CD4-positive, alpha-beta T cell treated with Interferon alpha-2 for 1 hour (primary cell): Measurements from ENCODE around the gene ZCCHC2.

Experiments
- DNase-seq, 2 donors: peaks; one replicate each; pipeline ENCODE4 v3.0.0-alpha.2; 2020 to 2022

ZCCHC2 gene

GRCh38 chr18:62611453-62612288, 88.8 kb downstream of the ZCCHC2 start:
- DNase-seq, result no peak

DNA sequence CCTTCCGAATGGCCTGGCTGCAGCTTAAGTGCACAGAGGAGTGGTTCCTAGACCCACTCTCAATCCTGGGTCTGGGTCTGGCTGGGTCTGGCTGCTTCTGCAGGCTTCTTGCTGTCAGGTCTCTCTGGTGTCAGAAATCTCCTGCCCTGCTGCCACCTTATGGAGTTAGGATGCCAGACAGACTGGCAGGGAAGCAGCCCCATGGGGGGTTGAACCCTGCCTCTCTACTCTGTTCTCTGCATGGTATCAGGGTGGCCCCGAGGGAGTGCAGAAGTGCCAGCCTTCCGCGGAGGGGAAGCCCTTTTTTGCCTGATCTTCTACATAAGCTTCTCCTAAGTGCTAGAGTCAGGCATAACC, 89.4 kb downstream of the ZCCHC2 start:
- DNase-seq, result no peak

- DNase-seq, result no peak
Observed at GRCh38 chr18:62612776-62613175, 90.0 kb downstream of the ZCCHC2 start.

DNA sequence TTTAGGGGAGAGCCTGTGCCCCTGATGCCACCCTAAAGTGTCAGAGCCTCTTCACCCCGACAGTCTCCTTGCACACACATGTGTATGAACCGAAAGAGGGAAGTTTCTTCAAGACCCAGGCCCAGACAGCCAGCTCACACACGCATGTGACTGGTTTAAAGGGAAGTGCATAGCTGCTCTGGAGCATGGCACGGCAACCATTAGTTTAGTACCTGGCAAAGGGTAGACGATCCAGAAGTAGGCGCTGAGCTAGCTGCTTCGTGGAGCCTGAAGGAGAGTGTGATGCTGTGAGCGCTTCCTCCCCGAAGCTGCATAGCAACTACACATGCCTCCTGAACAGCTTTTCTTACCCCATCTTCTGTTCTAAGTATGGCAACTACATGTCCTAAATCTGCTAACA, 91.7 kb downstream of the ZCCHC2 start:
- no peak for DNase-seq

GRCh38 chr18:62616331-62616805, 93.5 kb downstream of the ZCCHC2 start:
- no peak for DNase-seq

- DNase-seq, result no peak
Observed at GRCh38 chr18:62617793-62618591, 95.2 kb downstream of the ZCCHC2 start.

- DNase-seq, result no peak
Observed at GRCh38 chr18:62618735-62619134, 95.9 kb downstream of the ZCCHC2 start.

DNA sequence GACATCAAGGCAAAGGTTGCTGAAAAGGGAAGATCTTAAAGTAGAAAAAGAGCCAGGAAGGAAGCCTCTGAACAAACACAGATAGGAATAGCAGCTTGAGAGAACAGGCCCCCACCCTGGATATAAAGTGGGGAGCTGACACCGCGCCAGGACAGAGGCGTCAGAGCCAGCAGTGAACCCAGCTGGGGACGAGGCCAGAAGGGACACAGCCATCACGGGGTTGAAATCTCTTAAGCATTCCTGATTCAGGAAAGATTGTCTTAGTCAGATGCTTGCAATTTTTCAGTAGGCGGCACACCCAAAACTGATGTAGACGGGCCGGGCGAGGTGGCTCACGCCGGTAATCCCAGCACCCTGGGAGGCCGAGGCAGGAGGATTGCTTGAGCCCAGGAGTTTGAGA, 98.7 kb downstream of the ZCCHC2 start:
- no peak for DNase-seq

GRCh38 chr18:62625019-62625418, 102.2 kb downstream of the ZCCHC2 start:
- DNase-seq, result no peak
